Karpas-422 (cell line): Measurements from ENCODE around the gene CHST13. TPM values are rescaled to one million over a fixed set of nuclear protein-coding genes. Genes with fewer than 3 reads are reported as not detected.

Experiments used
- DNase-seq: peaks from one replicate; pipeline ENCODE4 v3.0.0-alpha.2; 2015
- H2AFZ ChIP-seq: fragments of 200-600 bp; sonication (generic); 2 replicates; pipeline ENCODE4 v1.6.1; 2014; ENCODE audit warnings: antibody characterized with exemption, low read length, mixed read lengths
- H3K27ac ChIP-seq: fragments of 200-600 bp; sonication (generic); 2 replicates; pipeline ENCODE4 v1.5.1; 2014; ENCODE audit warnings: mild to moderate bottlenecking, low read length, moderate library complexity
- H3K27me3 ChIP-seq: fragments of 200-600 bp; sonication (generic); 2 replicates; pipeline ENCODE4 v1.6.1; 2014; ENCODE audit warnings: low read length, mixed read lengths
- H3K36me3 ChIP-seq: fragments of 200-600 bp; sonication (generic); 2 replicates; pipeline ENCODE4 v1.6.1; 2014; ENCODE audit warnings: low read length, mixed read lengths; ENCODE audit not compliant: insufficient read depth
- H3K4me1 ChIP-seq: fragments of 200-600 bp; sonication (generic); 2 replicates; pipeline ENCODE4 v1.6.1; 2014; ENCODE audit warnings: mild to moderate bottlenecking, low read length, mixed read lengths
- H3K4me2 ChIP-seq: fragments of 200-600 bp; sonication (generic); 2 replicates; pipeline ENCODE4 v1.6.1; 2014; ENCODE audit warnings: low read length, low read depth, mild to moderate bottlenecking; ENCODE audit not compliant: poor library complexity, severe bottlenecking
- H3K4me3 ChIP-seq: fragments of 200-600 bp; sonication (generic); 2 replicates; pipeline ENCODE4 v1.5.1; 2014; ENCODE audit warnings: mild to moderate bottlenecking, antibody characterized with exemption, low read length, mixed read lengths
- H3K79me2 ChIP-seq: fragments of 200-600 bp; sonication (generic); 2 replicates; pipeline ENCODE4 v1.6.1; 2014; ENCODE audit warnings: mild to moderate bottlenecking, low read length, mixed read lengths
- H3K9ac ChIP-seq: fragments of 200-600 bp; sonication (generic); 2 replicates; pipeline ENCODE4 v1.6.0; 2014; ENCODE audit warnings: low read length
- H3K9me2 ChIP-seq: fragments of 200-600 bp; sonication (generic), shearing (Covaris generic); replicated peaks from 2 replicates; pipeline ENCODE4 v1.6.0; 2014; ENCODE audit warnings: mild to moderate bottlenecking, low read length, moderate library complexity; ENCODE audit not compliant: insufficient read depth
- H3K9me3 ChIP-seq: fragments of 300-700, 200-600 bp; sonication (generic); 2 replicates; pipeline ENCODE4 v1.6.1; 2014; ENCODE audit warnings: low read length, mixed read lengths
- H4K20me1 ChIP-seq: fragments of 200-600 bp; sonication (generic); 2 replicates; pipeline ENCODE4 v1.6.1; 2014; ENCODE audit warnings: mild to moderate bottlenecking, antibody characterized with exemption, low read length, low read depth; ENCODE audit not compliant: insufficient read depth
- total RNA-seq: library from RNA; depleted of rRNA; stranded (reverse); fragments of >200 nt; shearing (Covaris generic); gene quantifications from 2 replicates; pipeline ENCODE4 v1.2.3, GENCODE V29; 2014; ENCODE audit warnings: low replicate concordance

The CHST13 gene
- total RNA-seq, 1 experiment from 2014 or later, result not detected

- Histone ChIP-seq H3K27me3 (no peaks in the 10 kb centered on the region), H3K27ac (no peak overlapping the region), H3K9me3 (no peaks in the 10 kb centered on the region), H3K4me1 (no peaks in the 10 kb centered on the region), H3K9ac (no peak overlapping the region), H2AFZ (no peak overlapping the region), H3K79me2 (no peaks in the 10 kb centered on the region), H3K36me3 (no peaks in the 10 kb centered on the region), H3K4me3 (no peak overlapping the region), H3K9me2 (no peaks in the 10 kb centered on the region), H4K20me1 (0 out of 2 replicates have a peak, but pooled peaks cover 4% of the 10 kb centered on the region), H3K4me2 (no peak overlapping the region)
- DNase-seq, result no peak
These were observed 17.8 kb downstream of the CHST13 start for GRCh38 chr3:126541628-126542339.

GRCh38 chr3:126542340-126543241 lies 18.6 kb downstream of the CHST13 start:
- Histone ChIP-seq H4K20me1 (0 out of 2 replicates have a peak, but pooled peaks cover 4% of the 10 kb centered on the region), H3K27ac (no peak overlapping the region), H3K4me2 (no peak overlapping the region), H3K4me3 (no peak overlapping the region), H3K9me2 (no peaks in the 10 kb centered on the region), H3K9ac (no peak overlapping the region), H3K4me1 (no peaks in the 10 kb centered on the region), H3K79me2 (no peaks in the 10 kb centered on the region), H3K9me3 (no peaks in the 10 kb centered on the region), H3K27me3 (no peaks in the 10 kb centered on the region), H3K36me3 (no peaks in the 10 kb centered on the region), H2AFZ (no peak overlapping the region)
- no peak for DNase-seq

- no peaks in the 10 kb centered on the region for H3K4me1 ChIP-seq
- no peak overlapping the region for H3K4me2 ChIP-seq
- no peaks in the 10 kb centered on the region for H3K27me3 ChIP-seq
- H3K4me3 ChIP-seq, result no peak overlapping the region
- no peak overlapping the region for H3K27ac ChIP-seq
- DNase-seq, result no peak
- no peaks in the 10 kb centered on the region for H3K9me2 ChIP-seq
- H3K79me2 ChIP-seq, result no peaks in the 10 kb centered on the region
- no peak overlapping the region for H2AFZ ChIP-seq
- H4K20me1 ChIP-seq, result 0 out of 2 replicates have a peak, but pooled peaks cover 4% of the 10 kb centered on the region
- no peak overlapping the region for H3K9ac ChIP-seq
- no peaks in the 10 kb centered on the region for H3K36me3 ChIP-seq
- no peaks in the 10 kb centered on the region for H3K9me3 ChIP-seq
These were observed 19.6 kb downstream of the CHST13 start for GRCh38 chr3:126543457-126544061.

- no peaks in the 10 kb centered on the region for H3K36me3 ChIP-seq
- no peak overlapping the region for H2AFZ ChIP-seq
- H3K9ac ChIP-seq, result no peak overlapping the region
- H3K27ac ChIP-seq, result no peak overlapping the region
- H3K79me2 ChIP-seq, result no peaks in the 10 kb centered on the region
- DNase-seq, result no peak
- H3K4me2 ChIP-seq, result no peak overlapping the region
- H3K27me3 ChIP-seq, result no peaks in the 10 kb centered on the region
- H3K4me3 ChIP-seq, result no peak overlapping the region
- H4K20me1 ChIP-seq, result 0 out of 2 replicates have a peak, but pooled peaks cover 4% of the 10 kb centered on the region
- H3K9me2 ChIP-seq, result no peaks in the 10 kb centered on the region
- H3K4me1 ChIP-seq, result no peaks in the 10 kb centered on the region
- no peaks in the 10 kb centered on the region for H3K9me3 ChIP-seq
These were observed 20.8 kb downstream of the CHST13 start for GRCh38 chr3:126544596-126545281.

GRCh38 chr3:126545544-126545943 lies 21.6 kb downstream of the CHST13 start:
- Histone ChIP-seq H3K9me3 (no peaks in the 10 kb centered on the region), H4K20me1 (0 out of 2 replicates have a peak, but pooled peaks cover 4% of the 10 kb centered on the region), H3K27ac (no peak overlapping the region), H3K36me3 (no peaks in the 10 kb centered on the region), H3K4me2 (no peak overlapping the region), H3K4me1 (no peaks in the 10 kb centered on the region), H3K4me3 (no peak overlapping the region), H2AFZ (no peak overlapping the region), H3K27me3 (no peaks in the 10 kb centered on the region), H3K9ac (no peak overlapping the region), H3K79me2 (no peaks in the 10 kb centered on the region), H3K9me2 (no peaks in the 10 kb centered on the region)
- DNase-seq, result no peak

- Histone ChIP-seq H3K4me3 (no peak overlapping the region), H3K4me2 (no peak overlapping the region), H3K79me2 (no peaks in the 10 kb centered on the region), H3K9ac (no peak overlapping the region), H3K36me3 (no peaks in the 10 kb centered on the region), H3K9me2 (no peaks in the 10 kb centered on the region), H3K27me3 (no peaks in the 10 kb centered on the region), H2AFZ (no peak overlapping the region), H3K4me1 (no peaks in the 10 kb centered on the region), H4K20me1 (0 out of 2 replicates have a peak, but pooled peaks cover 4% of the 10 kb centered on the region), H3K27ac (no peak overlapping the region), H3K9me3 (no peaks in the 10 kb centered on the region)
- no peak for DNase-seq
These were observed 22.1 kb downstream of the CHST13 start for GRCh38 chr3:126546013-126546412.

- H4K20me1 ChIP-seq, result 0 out of 2 replicates have a peak, but pooled peaks cover 4% of the 10 kb centered on the region
- DNase-seq, result no peak
- H3K27me3 ChIP-seq, result no peaks in the 10 kb centered on the region
- H2AFZ ChIP-seq, result no peak overlapping the region
- H3K9ac ChIP-seq, result no peak overlapping the region
- no peaks in the 10 kb centered on the region for H3K9me3 ChIP-seq
- no peaks in the 10 kb centered on the region for H3K79me2 ChIP-seq
- H3K4me1 ChIP-seq, result no peaks in the 10 kb centered on the region
- no peaks in the 10 kb centered on the region for H3K36me3 ChIP-seq
- no peaks in the 10 kb centered on the region for H3K9me2 ChIP-seq
- H3K4me2 ChIP-seq, result no peak overlapping the region
- H3K27ac ChIP-seq, result no peak overlapping the region
- H3K4me3 ChIP-seq, result no peak overlapping the region
These were observed 22.7 kb downstream of the CHST13 start for GRCh38 chr3:126546549-126547239.
